Mesodermal cell (in vitro differentiated cells): Measurements from ENCODE around the gene EXOSC5.
"Not testable (repeated sequence)": the region's sequence is repeated elsewhere in the genome, so short reads cannot be mapped to it uniquely, and the experiment has no call there.

Experiments used
- H3K27ac ChIP-seq: 2 replicates; pipeline ENCODE4 v1.7.0; 2013; ENCODE audit warnings: mild to moderate bottlenecking, low read depth, low read length, moderate library complexity; ENCODE audit not compliant: severe bottlenecking
- H3K36me3 ChIP-seq: 2 replicates; pipeline ENCODE4 v1.7.1; 2013; ENCODE audit warnings: mild to moderate bottlenecking, low read length, moderate library complexity; ENCODE audit not compliant: control insufficient read depth, insufficient read depth
- H3K4me1 ChIP-seq: one replicate; pipeline ENCODE4 v1.7.1; 2013; ENCODE audit warnings: mild to moderate bottlenecking, low read length; ENCODE audit not compliant: insufficient read depth, control insufficient read depth, poor library complexity, severe bottlenecking
- H3K4me3 ChIP-seq: 2 replicates; pipeline ENCODE4 v1.7.0; 2013; ENCODE audit warnings: low read length, control low read depth, mild to moderate bottlenecking; ENCODE audit not compliant: insufficient read depth, poor library complexity, severe bottlenecking; ENCODE audit errors: extremely low read depth
- H3K9me3 ChIP-seq: 2 replicates; pipeline ENCODE4 v1.7.1; 2013; ENCODE audit warnings: mild to moderate bottlenecking, low read length, moderate library complexity; ENCODE audit not compliant: control insufficient read depth
- WGBS, 2 experiments: methylation state at CpG; one replicate each; pipeline ENCODE4 v1.1.5; 2013; ENCODE audit warnings: missing lambda C conversion rate in 2 of 2; ENCODE audit not compliant: insufficient coverage in 2 of 2; 5-methylcytosine and 5-hydroxymethylcytosine counted together

The EXOSC5 gene

GRCh38 chr19:41354343-41354953 is 42.7 kb downstream of the EXOSC5 start:
- 92 to 94% methylated on average over 21 to 22 of the region's 23 CpGs for WGBS, 2 experiments
- Histone ChIP-seq H3K4me1 (peaks cover 6% of the 10 kb centered on the region), H3K36me3 (peaks cover 16% of the 10 kb centered on the region), H3K9me3 (no peaks in the 10 kb centered on the region), H3K27ac (no peak overlapping the region), H3K4me3 (peak overlapping the region; percentile 96)

GRCh38 chr19:41353466-41354342 is 43.5 kb downstream of the EXOSC5 start, which contains the start of gene TGFB1:
TSS of gene TGFB1 (minus strand) at chr19:41353922. CDS start at chr19:41353044, 878 bp downstream.
- H3K9me3 ChIP-seq, result no peaks in the 10 kb centered on the region
- H3K27ac ChIP-seq, result no peak within 1 kb of the TSS
- peaks cover 6% of the 10 kb centered on the region for H3K4me1 ChIP-seq
- peak within 1 kb of the TSS; percentile 96 for H3K4me3 ChIP-seq
- H3K36me3 ChIP-seq, result peaks cover 24% of the 10 kb centered on the region
- 0 to 2% methylated on average over 26 to 41 of the region's 78 CpGs for WGBS, 2 experiments

GRCh38 chr19:41352609-41353465 is 44.3 kb downstream of the EXOSC5 start:
- Histone ChIP-seq H3K4me1 (peaks cover 6% of the 10 kb centered on the region), H3K27ac (no peak overlapping the region), H3K36me3 (peaks cover 31% of the 10 kb centered on the region), H3K9me3 (no peaks in the 10 kb centered on the region), H3K4me3 (peak overlapping the region; percentile 96)
- WGBS, 2 experiments, result 0% methylated on average over 52 to 62 of the region's 71 CpGs

- WGBS, 2 experiments, result 2% methylated on average over 8 of the region's 12 CpGs; no CpG with 5 or more reads in 1 of the 2 experiments
- H3K9me3 ChIP-seq, result no peaks in the 10 kb centered on the region
- H3K4me3 ChIP-seq, result peak overlapping the region; percentile 96
- no peak overlapping the region for H3K27ac ChIP-seq
- peaks cover 35% of the 10 kb centered on the region for H3K36me3 ChIP-seq
- peaks cover 6% of the 10 kb centered on the region for H3K4me1 ChIP-seq
Measured at GRCh38 chr19:41352279-41352608, 44.9 kb downstream of the EXOSC5 start.

- Histone ChIP-seq H3K9me3 (no peaks in the 10 kb centered on the region), H3K36me3 (peaks cover 42% of the 10 kb centered on the region), H3K27ac (no peak overlapping the region), H3K4me3 (peak overlapping the region; percentile 96), H3K4me1 (peaks cover 6% of the 10 kb centered on the region)
- 0 to 1% methylated on average over 42 to 48 of the region's 58 CpGs for WGBS, 2 experiments
Measured at GRCh38 chr19:41351339-41352245, 45.6 kb downstream of the EXOSC5 start.

GRCh38 chr19:41350735-41351338 is 46.3 kb downstream of the EXOSC5 start:
- Histone ChIP-seq H3K9me3 (no peaks in the 10 kb centered on the region), H3K4me1 (peaks cover 6% of the 10 kb centered on the region), H3K27ac (no peak overlapping the region), H3K36me3 (peaks cover 49% of the 10 kb centered on the region), H3K4me3 (peak overlapping the region; percentile 96)
- 4 to 5% methylated on average over 16 to 21 of the region's 22 CpGs for WGBS, 2 experiments

- 82 to 95% methylated on average over 3 to 8 of the region's 9 CpGs for WGBS, 2 experiments
Measured at GRCh38 chr19:41346916-41347315, 50.2 kb downstream of the EXOSC5 start.

GRCh38 chr19:41344162-41344561 is 53.0 kb downstream of the EXOSC5 start:
- Histone ChIP-seq H3K27ac (no peak overlapping the region), H3K9me3 (no peaks in the 10 kb centered on the region), H3K4me3 (no peak overlapping the region), H3K36me3 (peaks cover 88% of the 10 kb centered on the region), H3K4me1 (peaks cover 3% of the 10 kb centered on the region)
- WGBS, 2 experiments, result 100% methylated on average over 2 of the region's 2 CpGs; no CpG with 5 or more reads in 1 of the 2 experiments

More at GRCh38 chr19:41346916-41347315, 50.2 kb downstream of the EXOSC5 start:
- not testable (repeated sequence) for H3K9me3 ChIP-seq, H3K27ac ChIP-seq, H3K4me3 ChIP-seq, H3K4me1 ChIP-seq
- H3K36me3 ChIP-seq, result peaks cover 83% of the 10 kb centered on the region

GRCh38 chr19:41341669-41342490 is 55.3 kb downstream of the EXOSC5 start:
- Histone ChIP-seq H3K4me3 (no peak overlapping the region), H3K36me3 (peaks cover 91% of the 10 kb centered on the region), H3K9me3 (no peaks in the 10 kb centered on the region), H3K4me1 (peaks cover 3% of the 10 kb centered on the region), H3K27ac (no peak overlapping the region)
- 95 to 96% methylated on average over 9 to 17 of the region's 20 CpGs for WGBS, 2 experiments
